K562 (cell line): Measurements from ENCODE around the gene AP3B1.

Experiments used
- CBX5 ChIP-seq: IDR thresholded peaks from 2 replicates; pipeline ENCODE4 v1.6.1; 2014; ENCODE audit warnings: low read depth, borderline replicate concordance
- JUNB ChIP-seq: fragments of 450-650 bp; formaldehyde crosslinking; conservative IDR thresholded peaks from 2 replicates; pipeline ENCODE4 v1.4.0; 2020; ENCODE audit warnings: mild to moderate bottlenecking

GRCh38 chr5:77971776-77972468 lies 322.6 kb downstream of the AP3B1 start:
- TF ChIP-seq CBX5 (no peak), JUNB (CRISPR knock-in tag) (no peak)
